GM21717 (cell line): ENCODE data around the gene MTSS2.
"Not testable (repeated sequence)": the region's sequence is repeated elsewhere in the genome, so short reads cannot be mapped to it uniquely, and the experiment has no call there.

Experiments used
- ATAC-seq: cut with Tn5 transposase; IDR thresholded peaks from one replicate; pipeline ENCODE4 v1.9.1; 2021; ENCODE audit warnings: mild to moderate bottlenecking, moderate library complexity; ENCODE audit not compliant: unreplicated experiment

The MTSS2 gene

GRCh38 chr16:70656712-70657263 is 29.1 kb downstream of the MTSS2 start:
- ATAC-seq = no peak

- no peak for ATAC-seq
These were observed 29.7 kb downstream of the MTSS2 start for GRCh38 chr16:70656065-70656711.

- no peak for ATAC-seq
These were observed 31.8 kb downstream of the MTSS2 start for GRCh38 chr16:70653809-70654771.

- no peak for ATAC-seq
These were observed 32.4 kb downstream of the MTSS2 start for GRCh38 chr16:70653406-70653805.

- ATAC-seq = no peak
These were observed 33.5 kb downstream of the MTSS2 start for GRCh38 chr16:70652322-70652721.

GRCh38 chr16:70651524-70651923 is 34.3 kb downstream of the MTSS2 start:
- ATAC-seq = no peak

GRCh38 chr16:70650216-70650615 is 35.6 kb downstream of the MTSS2 start:
- no peak for ATAC-seq

- ATAC-seq = no peak
These were observed 36.6 kb downstream of the MTSS2 start for GRCh38 chr16:70649300-70649699.

GRCh38 chr16:70648606-70649005 is 37.2 kb downstream of the MTSS2 start:
- no peak for ATAC-seq

GRCh38 chr16:70647441-70648359 is 38.2 kb downstream of the MTSS2 start:
- no peak for ATAC-seq

GRCh38 chr16:70646260-70647241 is 39.3 kb downstream of the MTSS2 start, which contains the start of gene IL34:
IL34 (plus strand) TSS chr16:70646559; CDS start chr16:70646948, 389 bp downstream.
- no peak for ATAC-seq

- ATAC-seq = no peak
These were observed 40.9 kb downstream of the MTSS2 start for GRCh38 chr16:70644763-70645597.

- not testable (repeated sequence) for ATAC-seq
These were observed 42.6 kb downstream of the MTSS2 start for GRCh38 chr16:70643264-70643663.

GRCh38 chr16:70642633-70643032 is 43.2 kb downstream of the MTSS2 start:
- no peak for ATAC-seq

- no peak for ATAC-seq
These were observed 46.8 kb downstream of the MTSS2 start for GRCh38 chr16:70638814-70639792.
